Mesendoderm (in vitro differentiated cells): ENCODE results near the gene CADM2.

ENCODE experiments used
- DNase-seq: peaks from one replicate; pipeline ENCODE4 v3.0.0; 2013
- H2AK5ac ChIP-seq: 2 replicates; pipeline ENCODE4 v1.6.1; 2013; ENCODE audit warnings: low read length, inconsistent platforms
- H2BK120ac ChIP-seq: 2 replicates; pipeline ENCODE4 v1.6.1; 2013; ENCODE audit warnings: low read depth, mild to moderate bottlenecking, low read length, moderate library complexity, mixed read lengths
- H2BK15ac ChIP-seq: replicated peaks from 2 replicates; pipeline ENCODE4 v1.6.1; 2013; ENCODE audit warnings: low read depth, mild to moderate bottlenecking, moderate library complexity
- H2BK5ac ChIP-seq: 2 replicates; pipeline ENCODE4 v1.6.1; 2013; ENCODE audit warnings: low read length, inconsistent platforms
- H3K18ac ChIP-seq: 2 replicates; pipeline ENCODE4 v1.6.1; 2013; ENCODE audit warnings: mild to moderate bottlenecking, low read length, mixed read lengths
- H3K23ac ChIP-seq: one replicate; pipeline ENCODE4 v1.6.1; 2013; ENCODE audit warnings: low read length
- H3K27ac ChIP-seq: 2 replicates; pipeline ENCODE4 v1.5.1; 2013; ENCODE audit warnings: low read depth, mild to moderate bottlenecking, inconsistent platforms, low read length, moderate library complexity
- H3K27me3 ChIP-seq: 2 replicates; pipeline ENCODE4 v1.6.1; 2013; ENCODE audit warnings: low read length, control low read depth, mild to moderate bottlenecking, inconsistent platforms; ENCODE audit not compliant: insufficient read depth, poor library complexity
- H3K36me3 ChIP-seq: 2 replicates; pipeline ENCODE4 v1.6.1; 2013; ENCODE audit warnings: low read length, inconsistent platforms; ENCODE audit not compliant: control insufficient read depth, insufficient read depth
- H3K4ac ChIP-seq: one replicate; pipeline ENCODE4 v1.6.1; 2013; ENCODE audit warnings: low read depth, mild to moderate bottlenecking, low read length, moderate library complexity
- H3K4me1 ChIP-seq: 2 replicates; pipeline ENCODE4 v1.6.1; 2013; ENCODE audit warnings: low read depth, low read length, inconsistent platforms; ENCODE audit not compliant: control insufficient read depth
- H3K4me2 ChIP-seq: 2 replicates; pipeline ENCODE4 v1.6.1; 2013; ENCODE audit warnings: low read length
- H3K4me3 ChIP-seq: 2 replicates; pipeline ENCODE4 v1.5.1; 2013; ENCODE audit warnings: mild to moderate bottlenecking, low read length
- H3K56ac ChIP-seq: one replicate; pipeline ENCODE4 v1.6.1; 2013; ENCODE audit warnings: low read length
- H3K79me1 ChIP-seq: 2 replicates; pipeline ENCODE4 v1.6.1; 2013; ENCODE audit warnings: low read length, inconsistent platforms
- H3K79me2 ChIP-seq: 2 replicates; pipeline ENCODE4 v1.6.1; 2013; ENCODE audit warnings: mild to moderate bottlenecking, low read length; ENCODE audit not compliant: control insufficient read depth, insufficient read depth
- H3K9ac ChIP-seq: 2 replicates; pipeline ENCODE4 v1.6.1; 2013; ENCODE audit warnings: low read length, inconsistent platforms
- H4K5ac ChIP-seq: one replicate; pipeline ENCODE4 v1.6.1; 2013; ENCODE audit warnings: low read length
- H4K8ac ChIP-seq: one replicate; pipeline ENCODE4 v1.6.1; 2013; ENCODE audit warnings: low read depth, mild to moderate bottlenecking, control low read depth, low read length, moderate library complexity
- WGBS: extraction: QIAGEN DNeasy Blood & Tissue Kit; methylation state at CpG from one replicate; pipeline ENCODE4 v1.1.7; 2013; ENCODE audit warnings: low lambda C conversion rate, missing lambda C conversion rate; ENCODE audit not compliant: insufficient coverage; ENCODE audit errors: extremely low coverage; 5-methylcytosine and 5-hydroxymethylcytosine counted together

Gene CADM2

GRCh38 chr3:85426121-85426520 is 467.3 kb downstream of the CADM2 start:
- DNase-seq: no peak
- H3K27ac ChIP-seq: no peak overlapping the region
- H3K4me2 ChIP-seq: no peak overlapping the region
- no peak overlapping the region for H2BK15ac ChIP-seq
- H3K18ac ChIP-seq: no peak overlapping the region
- no peak overlapping the region for H2AK5ac ChIP-seq
- H3K27me3 ChIP-seq: no peaks in the 10 kb centered on the region
- no peaks in the 10 kb centered on the region for H3K79me1 ChIP-seq
- H2BK120ac ChIP-seq: no peak overlapping the region
- H4K5ac ChIP-seq: no peak overlapping the region
- WGBS: no CpG with 5 or more reads among the region's 4 CpGs
- no peak overlapping the region for H3K4me3 ChIP-seq
- H3K23ac ChIP-seq: no peak overlapping the region
- no peak overlapping the region for H3K9ac ChIP-seq
- no peaks in the 10 kb centered on the region for H3K79me2 ChIP-seq
- H3K56ac ChIP-seq: no peak overlapping the region
- no peak overlapping the region for H3K4ac ChIP-seq
- no peaks in the 10 kb centered on the region for H3K4me1 ChIP-seq
- H3K36me3 ChIP-seq: no peaks in the 10 kb centered on the region
- H4K8ac ChIP-seq: no peak overlapping the region
- H2BK5ac ChIP-seq: no peak overlapping the region

- Histone ChIP-seq H3K56ac (no peak overlapping the region), H3K4me2 (no peak overlapping the region), H3K27me3 (no peaks in the 10 kb centered on the region), H3K79me1 (no peaks in the 10 kb centered on the region), H3K9ac (no peak overlapping the region), H2AK5ac (no peak overlapping the region), H3K4ac (no peak overlapping the region), H4K8ac (no peak overlapping the region), H4K5ac (no peak overlapping the region), H3K18ac (no peak overlapping the region), H3K79me2 (no peaks in the 10 kb centered on the region), H3K4me1 (no peaks in the 10 kb centered on the region), H2BK5ac (no peak overlapping the region), H3K23ac (no peak overlapping the region), H2BK120ac (no peak overlapping the region), H2BK15ac (no peak overlapping the region), H3K36me3 (no peaks in the 10 kb centered on the region), H3K27ac (no peak overlapping the region), H3K4me3 (no peak overlapping the region)
- DNase-seq: no peak
- no CpG with 5 or more reads among the region's 1 CpG for WGBS
These were observed 468.7 kb downstream of the CADM2 start for GRCh38 chr3:85427467-85427866.

- H3K27ac ChIP-seq: no peak overlapping the region
- no peak overlapping the region for H3K9ac ChIP-seq
- no peak overlapping the region for H4K8ac ChIP-seq
- H3K4me3 ChIP-seq: no peak overlapping the region
- no peak overlapping the region for H3K56ac ChIP-seq
- H3K79me1 ChIP-seq: no peaks in the 10 kb centered on the region
- no peak overlapping the region for H3K23ac ChIP-seq
- no peak overlapping the region for H2BK15ac ChIP-seq
- no peaks in the 10 kb centered on the region for H3K27me3 ChIP-seq
- H3K18ac ChIP-seq: no peak overlapping the region
- no CpG with 5 or more reads among the region's 5 CpGs for WGBS
- no peaks in the 10 kb centered on the region for H3K79me2 ChIP-seq
- H3K4ac ChIP-seq: no peak overlapping the region
- no peaks in the 10 kb centered on the region for H3K4me1 ChIP-seq
- H2AK5ac ChIP-seq: no peak overlapping the region
- H2BK120ac ChIP-seq: no peak overlapping the region
- H3K36me3 ChIP-seq: no peaks in the 10 kb centered on the region
- no peak overlapping the region for H4K5ac ChIP-seq
- H2BK5ac ChIP-seq: no peak overlapping the region
- DNase-seq: no peak
- no peak overlapping the region for H3K4me2 ChIP-seq
These were observed 473.3 kb downstream of the CADM2 start for GRCh38 chr3:85432081-85432480.

- Histone ChIP-seq H3K23ac (no peak overlapping the region), H4K8ac (no peak overlapping the region), H3K4me2 (no peak overlapping the region), H3K9ac (no peak overlapping the region), H2BK15ac (no peak overlapping the region), H3K79me2 (no peaks in the 10 kb centered on the region), H3K36me3 (no peaks in the 10 kb centered on the region), H3K4ac (no peak overlapping the region), H2BK5ac (no peak overlapping the region), H3K79me1 (no peaks in the 10 kb centered on the region), H4K5ac (no peak overlapping the region), H3K4me1 (no peaks in the 10 kb centered on the region), H3K27ac (no peak overlapping the region), H3K27me3 (no peaks in the 10 kb centered on the region), H3K56ac (no peak overlapping the region), H3K18ac (no peak overlapping the region), H3K4me3 (no peak overlapping the region), H2BK120ac (no peak overlapping the region), H2AK5ac (no peak overlapping the region)
- DNase-seq: peak; percentile 17
- no CpG with 5 or more reads among the region's 2 CpGs for WGBS
These were observed 474.5 kb downstream of the CADM2 start for GRCh38 chr3:85433319-85433718.

DNA sequence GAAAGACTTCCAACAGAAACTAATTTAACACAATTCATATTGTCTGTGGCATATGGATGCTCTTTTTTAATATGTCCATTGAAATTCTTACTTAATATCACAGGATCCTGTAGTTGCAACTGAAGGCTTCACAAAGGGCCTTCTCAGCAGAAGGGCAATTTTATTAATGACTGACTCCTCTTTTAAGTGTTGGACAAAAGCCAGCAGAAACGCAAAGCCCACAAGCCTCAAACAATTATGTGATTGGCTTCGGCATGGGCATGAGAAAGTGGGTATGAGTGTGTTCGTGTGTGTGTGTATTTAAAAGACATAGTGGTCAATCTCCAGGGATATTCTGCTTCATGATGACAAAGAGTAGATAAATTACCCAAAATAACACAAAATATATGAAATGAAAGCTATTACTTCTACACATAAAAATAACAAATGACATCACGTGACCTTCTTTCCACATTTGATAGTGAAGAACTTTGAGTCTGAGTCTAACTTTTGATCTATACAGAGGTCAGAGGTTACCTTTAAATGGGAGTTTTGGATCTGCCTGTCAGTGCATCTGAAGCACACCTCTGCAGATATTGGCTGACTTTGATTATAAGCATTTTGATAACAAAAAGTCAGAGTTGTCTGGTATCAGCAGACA is 496.9 kb downstream of the CADM2 start:
- Histone ChIP-seq H3K9ac (no peak overlapping the region), H3K36me3 (no peaks in the 10 kb centered on the region), H2AK5ac (no peak overlapping the region), H3K4me1 (no peaks in the 10 kb centered on the region), H3K23ac (no peak overlapping the region), H3K18ac (no peak overlapping the region), H4K8ac (no peak overlapping the region), H3K27ac (no peak overlapping the region), H3K56ac (no peak overlapping the region), H3K4me2 (no peak overlapping the region), H3K79me1 (no peaks in the 10 kb centered on the region), H2BK120ac (no peak overlapping the region), H2BK15ac (no peak overlapping the region), H3K79me2 (no peaks in the 10 kb centered on the region), H3K4ac (no peak overlapping the region), H3K4me3 (no peak overlapping the region), H3K27me3 (no peaks in the 10 kb centered on the region), H2BK5ac (no peak overlapping the region), H4K5ac (no peak overlapping the region)
- DNase-seq: no peak
- WGBS: no CpG with 5 or more reads among the region's 4 CpGs

GRCh38 chr3:85474241-85474640 is 515.5 kb downstream of the CADM2 start:
- Histone ChIP-seq H3K36me3 (no peaks in the 10 kb centered on the region), H3K56ac (no peak overlapping the region), H3K79me1 (no peaks in the 10 kb centered on the region), H2BK15ac (no peak overlapping the region), H3K27me3 (no peaks in the 10 kb centered on the region), H3K18ac (no peak overlapping the region), H4K8ac (no peak overlapping the region), H3K4ac (no peak overlapping the region), H4K5ac (no peak overlapping the region), H3K27ac (no peak overlapping the region), H2AK5ac (no peak overlapping the region), H2BK120ac (no peak overlapping the region), H3K79me2 (no peaks in the 10 kb centered on the region), H3K4me2 (no peak overlapping the region), H3K4me3 (no peak overlapping the region), H2BK5ac (no peak overlapping the region), H3K23ac (no peak overlapping the region), H3K9ac (no peak overlapping the region), H3K4me1 (no peaks in the 10 kb centered on the region)
- DNase-seq: no peak
- no CpG with 5 or more reads among the region's 4 CpGs for WGBS
